ENCODE measurements around the gene LCN6. TPM values are rescaled to one million over a fixed set of nuclear protein-coding genes. Genes with fewer than 3 reads are reported as not detected.
A peak's percentile ranks its signal among the peaks of the same experiment; 100 is the strongest.

The LCN6 gene
- total and polyA plus RNA-seq, 7 donors: 1.2 to 19.1 (median 5.9) TPM

- H3K36me3 ChIP-seq: peaks cover 33 to 53% (median 35%) of the 10 kb centered on the region in 4 donors
- DNase-seq: no peak
- peaks cover 0 to 62% (median 42%) of the 10 kb centered on the region in 4 donors for H3K4me1 ChIP-seq
- H3K9me3 ChIP-seq: no peaks in the 10 kb centered on the region
- H3K4me3 ChIP-seq: no peak overlapping the region
- H3K27me3 ChIP-seq: no peaks in the 10 kb centered on the region
- intact Hi-C loops (cut with DNase I): no loop called here
- peak overlapping the region; percentile 42 to 74 (median 65) for H3K27ac ChIP-seq
- 60 to 73% methylated on average over 30 of the region's 30 CpGs for WGBS, 2 donors
- TF ChIP-seq POLR2AphosphoS5 (IDR thresholded peaks at IDR 0.05) (peak in 2 of 4 donors; percentile 14 to 54), EP300 (IDR thresholded peaks at IDR 0.05) (no peak)
These were observed 26.8 kb downstream of the LCN6 start for GRCh38 chr9:136721339-136722092.

GRCh38 chr9:136720898-136721338 is 27.4 kb downstream of the LCN6 start:
- intact Hi-C loops (cut with DNase I): no loop called here

GRCh38 chr9:136720251-136720897 is 28.0 kb downstream of the LCN6 start:
- H3K4me3 ChIP-seq: peak overlapping the region in 1 of 4 donors; percentile 4
- WGBS, 2 donors: 25 to 57% methylated on average over 20 of the region's 20 CpGs
- peaks cover 0 to 50% (median 31%) of the 10 kb centered on the region in 4 donors for H3K4me1 ChIP-seq
- H3K27me3 ChIP-seq: no peaks in the 10 kb centered on the region
- TF ChIP-seq POLR2A (IDR thresholded peaks at IDR 0.05) (no peak), EP300 (IDR thresholded peaks at IDR 0.05) (no peak), CTCF (IDR thresholded peaks at IDR 0.05) (no peak), POLR2AphosphoS5 (IDR thresholded peaks at IDR 0.05) (peak in 1 of 4 donors; percentile 23)
- intact Hi-C loops (cut with DNase I): no loop called here
- peaks cover 26 to 42% (median 28%) of the 10 kb centered on the region in 4 donors for H3K36me3 ChIP-seq
- no peaks in the 10 kb centered on the region for H3K9me3 ChIP-seq
- H3K27ac ChIP-seq: peak overlapping the region; percentile 42 to 74 (median 58)
- peak; percentile 84 for DNase-seq

More at GRCh38 chr9:136720898-136721338, 27.4 kb downstream of the LCN6 start:
- DNase-seq: no peak
- no peaks in the 10 kb centered on the region for H3K9me3 ChIP-seq
- no peak for TF ChIP-seq CTCF (IDR thresholded peaks at IDR 0.05)
- TF ChIP-seq POLR2AphosphoS5 (IDR thresholded peaks at IDR 0.05): no peak
- TF ChIP-seq POLR2A (IDR thresholded peaks at IDR 0.05): no peak
- TF ChIP-seq EP300 (IDR thresholded peaks at IDR 0.05): no peak
- WGBS, 2 donors: 68 to 79% methylated on average over 11 of the region's 11 CpGs
- H3K27me3 ChIP-seq: no peaks in the 10 kb centered on the region
- H3K4me1 ChIP-seq: peaks cover 0 to 56% (median 36%) of the 10 kb centered on the region in 4 donors
- H3K27ac ChIP-seq: peak overlapping the region; percentile 42 to 74 (median 58)
- H3K36me3 ChIP-seq: peaks cover 30 to 47% (median 32%) of the 10 kb centered on the region in 4 donors
- H3K4me3 ChIP-seq: no peak overlapping the region

- no peak for TF ChIP-seq EP300 (IDR thresholded peaks at IDR 0.05)
- TF ChIP-seq CTCF (IDR thresholded peaks at IDR 0.05): no peak
- TF ChIP-seq POLR2A (IDR thresholded peaks at IDR 0.05): no peak
- TF ChIP-seq POLR2AphosphoS5 (IDR thresholded peaks at IDR 0.05): no peak
- intact Hi-C loops (cut with DNase I): no loop called here
- no peak for DNase-seq
- no peak overlapping the region for H3K4me3 ChIP-seq
- peak overlapping the region in 3 of 4 donors; percentile 32 to 74 (median 73) for H3K27ac ChIP-seq
- H3K9me3 ChIP-seq: no peaks in the 10 kb centered on the region
- H3K27me3 ChIP-seq: no peaks in the 10 kb centered on the region
- H3K4me1 ChIP-seq: peaks cover 0 to 47% (median 27%) of the 10 kb centered on the region in 4 donors
- 16 to 54% methylated on average over 24 of the region's 24 CpGs for WGBS, 2 donors
- H3K36me3 ChIP-seq: peaks cover 17 to 31% (median 23%) of the 10 kb centered on the region in 4 donors
These were observed 29.0 kb downstream of the LCN6 start for GRCh38 chr9:136719195-136719880.
